ENCODE measurements around the gene ZNF30. TPM values are rescaled to one million over a fixed set of nuclear protein-coding genes. Genes with fewer than 3 reads are reported as not detected.

Gene ZNF30
- total and polyA plus RNA-seq, 8 donors, result 1.1 to 3.1 (median 2.5) TPM

DNA sequence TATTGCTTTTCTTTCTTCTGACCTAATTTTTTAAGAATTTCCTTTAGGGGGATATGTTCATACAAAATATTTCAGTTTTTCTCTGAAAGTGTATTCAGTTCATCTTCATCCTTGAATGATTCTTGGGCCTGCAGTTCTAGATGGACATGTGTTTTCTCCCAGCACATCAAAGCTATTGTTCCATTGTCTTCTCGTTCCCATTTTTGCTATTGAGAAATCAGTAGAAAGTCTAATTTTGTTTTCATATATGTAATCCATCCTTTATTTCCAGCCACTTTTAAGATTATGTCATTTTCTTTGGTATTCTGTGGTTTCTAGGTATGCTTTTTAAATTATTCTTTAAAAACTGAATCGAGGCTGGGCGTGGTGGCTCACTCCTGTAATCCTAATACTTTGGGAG is 57.6 kb downstream of the ZNF30 start:
- no peak for ATAC-seq

DNA sequence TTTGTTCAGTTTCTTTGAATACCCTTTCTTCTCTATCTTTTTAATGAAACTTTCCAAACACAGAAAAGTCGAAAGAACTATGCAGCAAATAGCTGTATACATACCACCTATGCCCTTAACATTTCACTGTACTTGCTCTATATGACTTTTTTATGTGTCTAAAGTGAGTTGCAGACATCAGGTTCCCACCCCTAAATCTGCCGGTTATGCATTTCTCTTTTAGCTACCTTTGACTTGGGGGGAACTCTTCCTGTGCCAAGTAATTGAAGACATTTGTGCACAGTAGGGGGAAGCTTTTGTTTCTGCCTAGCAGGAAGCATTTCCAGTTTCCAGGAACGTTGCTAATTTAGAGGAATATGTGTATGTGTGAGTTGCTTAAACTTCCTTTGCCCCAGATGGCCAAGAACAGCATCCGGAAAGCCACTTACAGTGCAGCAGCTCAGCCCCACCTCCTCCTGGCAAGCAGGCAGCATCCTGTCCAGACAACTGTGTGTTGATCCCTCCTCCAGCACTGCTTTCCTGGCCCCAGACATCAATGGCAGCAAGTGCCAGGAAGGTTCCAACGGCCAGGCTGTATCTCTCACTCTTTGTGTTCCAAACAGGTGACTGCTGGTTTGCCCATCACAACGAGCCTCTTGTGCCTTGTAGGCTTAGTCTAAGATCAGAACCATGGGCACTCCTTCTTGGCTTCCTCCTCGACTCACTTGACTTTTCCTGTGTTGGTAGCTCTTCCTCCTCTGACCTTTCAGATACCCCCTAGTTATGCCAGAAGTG is 58.7 kb downstream of the ZNF30 start:
- FAIRE-seq, result no peak

More for the DNA sequence above, 57.6 kb downstream of the ZNF30 start:
- Histone ChIP-seq H3K27me3 (no peaks in the 10 kb centered on the region), H3K36me3 (no peaks in the 10 kb centered on the region), H3K9me3 (no peaks in the 10 kb centered on the region), H3K27ac (no peak overlapping the region), H3K4me1 (peaks cover 0 to 13% (median 7%) of the 10 kb centered on the region in 3 donors), H3K4me3 (no peak overlapping the region)
- FAIRE-seq, result no peak
- WGBS, 2 donors, result 91% methylated on average over 3 of the region's 3 CpGs
- intact Hi-C loops (cut with DNase I), result no loop called here
- no peak for TF ChIP-seq CTCF (IDR thresholded peaks at IDR 0.05)
- no peak for DNase-seq

GRCh38 chr19:34988119-34988518 is 61.4 kb downstream of the ZNF30 start:
- no peaks in the 10 kb centered on the region for H3K27me3 ChIP-seq
- WGBS, 2 donors, result 97 to 100% methylated on average over 1 of the region's 1 CpG
- no peak for FAIRE-seq
- intact Hi-C loops (cut with DNase I), result no loop called here
- no peaks in the 10 kb centered on the region for H3K9me3 ChIP-seq
- TF ChIP-seq CTCF (IDR thresholded peaks at IDR 0.05), result no peak
- no peak overlapping the region for H3K4me3 ChIP-seq
- peaks cover 0 to 13% (median 7%) of the 10 kb centered on the region in 3 donors for H3K4me1 ChIP-seq
- no peaks in the 10 kb centered on the region for H3K36me3 ChIP-seq
- no peak overlapping the region for H3K27ac ChIP-seq
- peak in 3 of 4 donors; percentile 45 to 77 (median 68) for ATAC-seq
- peak in 3 of 6 donors; percentile 5 to 27 (median 10) for DNase-seq

More for the DNA sequence above, 58.7 kb downstream of the ZNF30 start:
- no peak for TF ChIP-seq CTCF (IDR thresholded peaks at IDR 0.05)
- no peaks in the 10 kb centered on the region for H3K27me3 ChIP-seq
- intact Hi-C loops (cut with DNase I), result no loop called here
- DNase-seq, result peak; percentile 50 to 74 (median 61)
- no peaks in the 10 kb centered on the region for H3K9me3 ChIP-seq
- WGBS, 2 donors, result 26 to 29% methylated on average over 7 of the region's 7 CpGs
- no peaks in the 10 kb centered on the region for H3K36me3 ChIP-seq
- H3K27ac ChIP-seq, result peak overlapping the region in 1 of 4 donors; percentile 18
- no peak overlapping the region for H3K4me3 ChIP-seq
- ATAC-seq, result peak; percentile 68 to 95 (median 94)
- H3K4me1 ChIP-seq, result peaks cover 0 to 13% (median 7%) of the 10 kb centered on the region in 3 donors

- no peak for ATAC-seq
- no peak for TF ChIP-seq CTCF (IDR thresholded peaks at IDR 0.05)
- no peak for DNase-seq
- no peak overlapping the region for H3K27ac ChIP-seq
- no peak for FAIRE-seq
- H3K36me3 ChIP-seq, result no peaks in the 10 kb centered on the region
- H3K4me1 ChIP-seq, result peaks cover under 1 to 17% (median 10%) of the 10 kb centered on the region in 3 donors
- H3K4me3 ChIP-seq, result no peak overlapping the region
- no peaks in the 10 kb centered on the region for H3K9me3 ChIP-seq
- H3K27me3 ChIP-seq, result no peaks in the 10 kb centered on the region
- intact Hi-C loops (cut with DNase I), result no loop called here
- WGBS, 2 donors, result 86 to 89% methylated on average over 6 of the region's 6 CpGs
Observed at GRCh38 chr19:34989298-34989697, 62.6 kb downstream of the ZNF30 start.
